HFFc6 (cell line): Measurements from ENCODE around the gene TMSB10. TPM values are rescaled to one million over a fixed set of nuclear protein-coding genes. Genes with fewer than 3 reads are reported as not detected.
A peak's percentile ranks its signal among the peaks of the same experiment; 100 is the strongest.

ENCODE experiments used
- DNase-seq: peaks from one replicate; pipeline ENCODE4 v3.0.0-alpha.2; 2018
- H3K27ac Mint-ChIP-seq: 2 replicates; pipeline ENCODE4 v1.8.0; 2020; ENCODE audit warnings: mild to moderate bottlenecking, mixed read lengths
- H3K27me3 Mint-ChIP-seq: 2 replicates; pipeline ENCODE4 v1.8.0; 2021; ENCODE audit warnings: mild to moderate bottlenecking, moderate library complexity, mixed read lengths; ENCODE audit not compliant: insufficient read depth
- H3K36me3 Mint-ChIP-seq: 2 replicates; pipeline ENCODE4 v1.8.0; 2021; ENCODE audit warnings: low read depth, mixed read lengths
- H3K4me1 Mint-ChIP-seq: 2 replicates; pipeline ENCODE4 v1.8.0; 2020; ENCODE audit warnings: low read depth, mixed read lengths
- H3K4me3 Mint-ChIP-seq: 2 replicates; pipeline ENCODE4 v1.8.0; 2020; ENCODE audit warnings: mild to moderate bottlenecking, moderate library complexity, mixed read lengths
- H3K9me3 Mint-ChIP-seq: 2 replicates; pipeline ENCODE4 v1.8.0; 2020; ENCODE audit warnings: mild to moderate bottlenecking, mixed read lengths
- CTCF ChIP-seq: fragments of 200-600 bp; sonication (generic); IDR thresholded peaks from 2 replicates; pipeline ENCODE4 v1.5.0; 2021; ENCODE audit warnings: antibody characterized with exemption, mild to moderate bottlenecking
- total RNA-seq, 6 experiments: library from RNA; stranded (reverse); fragmentation: NEBNext Ultra II Directional; extraction: Animal tissue kit (Norgen Biotek cat#: 25700); gene quantifications; 2 replicates in 1 of 6; 3 replicates in 5 of 6; pipeline ENCODE4 v1.2.3, GENCODE V29; 2021

Gene TMSB10
- total RNA-seq, 6 experiments from 2014 or later = 3,909 to 6,151 (median 5,325) TPM

GRCh38 chr2:84900971-84901370, 4.5 kb upstream of the TMSB10 start:
- Mint-ChIP-seq H3K4me1 (peaks cover 69% of the 10 kb centered on the region), H3K9me3 (peaks cover 7% of the 10 kb centered on the region; the same call in 1 of the 2 replicates), H3K27me3 (peaks cover 5% of the 10 kb centered on the region), H3K27ac (peak overlapping the region; percentile 69), H3K36me3 (peaks cover 19% of the 10 kb centered on the region), H3K4me3 (no peak overlapping the region)
- no peak for DNase-seq
- TF ChIP-seq CTCF = no peak

- no peak overlapping the region for H3K4me3 Mint-ChIP-seq
- peak; percentile 94 for DNase-seq
- peak; percentile 26 for TF ChIP-seq CTCF
- H3K36me3 Mint-ChIP-seq = peaks cover 26% of the 10 kb centered on the region
- H3K9me3 Mint-ChIP-seq = peaks cover 9% of the 10 kb centered on the region
- peaks cover 62% of the 10 kb centered on the region for H3K4me1 Mint-ChIP-seq
- H3K27me3 Mint-ChIP-seq = peaks cover 11% of the 10 kb centered on the region
- H3K27ac Mint-ChIP-seq = peak overlapping the region; percentile 69
Measured at GRCh38 chr2:84901593-84902120, 3.8 kb upstream of the TMSB10 start.

GRCh38 chr2:84902526-84902925, 2.9 kb upstream of the TMSB10 start:
- H3K27ac Mint-ChIP-seq = no peak overlapping the region; the same call in 1 of the 2 replicates
- no peak for DNase-seq
- H3K27me3 Mint-ChIP-seq = peaks cover 20% of the 10 kb centered on the region
- TF ChIP-seq CTCF = no peak
- H3K4me3 Mint-ChIP-seq = no peak overlapping the region
- peaks cover 34% of the 10 kb centered on the region for H3K36me3 Mint-ChIP-seq
- H3K9me3 Mint-ChIP-seq = peaks cover 12% of the 10 kb centered on the region
- peaks cover 62% of the 10 kb centered on the region for H3K4me1 Mint-ChIP-seq

- peaks cover 25% of the 10 kb centered on the region for H3K27me3 Mint-ChIP-seq
Measured at GRCh38 chr2:84904151-84904550, 1.3 kb upstream of the TMSB10 start.

GRCh38 chr2:84904717-84905174, 710 bp upstream of the TMSB10 start:
- H3K27me3 Mint-ChIP-seq = peaks cover 25% of the 10 kb centered on the region
- H3K36me3 Mint-ChIP-seq = peaks cover 49% of the 10 kb centered on the region
- peak overlapping the region; percentile 97 for H3K4me3 Mint-ChIP-seq
- DNase-seq = no peak
- peak overlapping the region; percentile 82 for H3K27ac Mint-ChIP-seq
- H3K4me1 Mint-ChIP-seq = peaks cover 52% of the 10 kb centered on the region
- TF ChIP-seq CTCF = no peak
- H3K9me3 Mint-ChIP-seq = peaks cover 20% of the 10 kb centered on the region

More at GRCh38 chr2:84904151-84904550, 1.3 kb upstream of the TMSB10 start:
- peaks cover 56% of the 10 kb centered on the region for H3K4me1 Mint-ChIP-seq
- no peak for TF ChIP-seq CTCF
- peak overlapping the region; percentile 97 for H3K4me3 Mint-ChIP-seq
- peak overlapping the region; percentile 82; the same call in 1 of the 2 replicates for H3K27ac Mint-ChIP-seq
- H3K9me3 Mint-ChIP-seq = peaks cover 14% of the 10 kb centered on the region
- peaks cover 43% of the 10 kb centered on the region for H3K36me3 Mint-ChIP-seq
- DNase-seq = no peak
